HEK293 (cell line): ENCODE data around the gene KHSRP.

Experiments used
- CTCF ChIP-seq: fragments of 450-650 bp; formaldehyde crosslinking; IDR thresholded peaks from 2 replicates; pipeline ENCODE4 v1.5.1; 2016; ENCODE audit warnings: missing biosample characterization, missing genetic modification characterization
- MYNN ChIP-seq: fragments of 450-650 bp; formaldehyde crosslinking; IDR thresholded peaks from 2 replicates; pipeline ENCODE4 v1.5.1; 2016; ENCODE audit warnings: missing biosample characterization, missing genetic modification characterization, borderline replicate concordance
- ZBTB8A ChIP-seq: fragments of 450-650 bp; formaldehyde crosslinking; IDR thresholded peaks from 2 replicates; pipeline ENCODE4 v1.5.1; 2016; ENCODE audit warnings: missing biosample characterization, missing genetic modification characterization

- no peak for TF ChIP-seq ZBTB8A (tag by site-specific recombination)
- no peak for TF ChIP-seq MYNN (tag by site-specific recombination)
- no peak for TF ChIP-seq CTCF (tag by site-specific recombination)
Measured at GRCh38 chr19:6375411-6376010, 49.1 kb downstream of the KHSRP start, which contains the start of gene PSPN.
